GM12878 (cell line): ENCODE data around the gene THBS3. TPM values are rescaled to one million over a fixed set of nuclear protein-coding genes. Genes with fewer than 3 reads are reported as not detected.

Experiments used
- ATAC-seq: fragments of 200-7000 bp; cut with Tn5 transposase; 3 replicates; pipeline ENCODE4 v1.9.1; 2020; ENCODE audit warnings: mild to moderate bottlenecking, moderate library complexity
- BruUV-seq: library from RNA; stranded (reverse); fragments of 400-500 nt; replicated peaks from 2 replicates; lab custom pipeline; 2021; lab: Mats Ljungman, UMichigan
- CTCF ChIA-PET: fragments of 300-600 bp; sonication (Branson Sonifier 250); formaldehyde crosslinking; extraction: SDS; loops from one replicate; lab custom pipeline; 2021; ENCODE audit warnings: inconsistent platforms; lab: Yijun Ruan, JAX
- POLR2A ChIA-PET: fragments of 350-600 bp; formaldehyde crosslinking; extraction: SDS; loops from one replicate; lab custom pipeline; 2021; ENCODE audit warnings: inconsistent platforms; lab: Charles Lee
- RAD21 ChIA-PET: fragments of 300-600 bp; sonication (Branson Sonifier 250); formaldehyde crosslinking; loops from one replicate; lab custom pipeline; 2023; ENCODE audit warnings: antibody characterized with exemption; ENCODE audit not compliant: unreplicated experiment; lab: Charles Lee
- SMC1A ChIA-PET: fragments of 300-600 bp; sonication (Branson Sonifier 250); formaldehyde crosslinking; loops from one replicate; lab custom pipeline; 2023; ENCODE audit not compliant: unreplicated experiment, uncharacterized antibody; lab: Charles Lee
- DNase-seq: peaks from one replicate; pipeline ENCODE4 v3.0.0-alpha.2; 2011; ENCODE audit warnings: low read depth, low spot score
- FAIRE-seq: peaks from 3 replicates; lab custom pipeline; 2011; peaks lifted over from hg19 to GRCh38; lab: Jason Lieb, UNC
- H2AFZ ChIP-seq: 2 replicates; pipeline ENCODE4 v1.6.0; 2011; ENCODE audit warnings: low read depth, low read length, control low read depth; ENCODE audit not compliant: control insufficient read depth
- H3K27ac ChIP-seq: 2 replicates; pipeline ENCODE4 v1.5.1; 2011; ENCODE audit warnings: control low read depth; ENCODE audit not compliant: control insufficient read depth, insufficient read depth
- H3K27me3 ChIP-seq, 2 experiments: replicated peaks in 1 of 2; 2 replicates each; pipeline versions ENCODE4 v1.6.0 to v1.6.1; 2011; ENCODE audit warnings: low read length in 1 of 2; ENCODE audit not compliant: control insufficient read depth in 2 of 2, insufficient read depth in 2 of 2
- H3K36me3 ChIP-seq, 2 experiments: 2 replicates each; pipeline ENCODE4 v1.5.1; 2011; ENCODE audit warnings: low read length in 1 of 2; ENCODE audit not compliant: control insufficient read depth in 2 of 2, insufficient read depth in 2 of 2
- H3K4me1 ChIP-seq: 2 replicates; pipeline ENCODE4 v1.6.1; 2011; ENCODE audit warnings: mild to moderate bottlenecking, low read length, moderate library complexity, mixed read lengths; ENCODE audit not compliant: control insufficient read depth, insufficient read depth
- H3K4me2 ChIP-seq: 2 replicates; pipeline ENCODE4 v1.6.0; 2011; ENCODE audit warnings: control low read depth; ENCODE audit not compliant: control insufficient read depth, insufficient read depth
- H3K4me3 ChIP-seq: fragments of 200-600 bp; sonication (generic); 2 replicates; pipeline ENCODE4 v1.5.1; 2016
- H3K79me2 ChIP-seq: 2 replicates; pipeline ENCODE4 v1.6.0; 2011; ENCODE audit warnings: low read length; ENCODE audit not compliant: control insufficient read depth, insufficient read depth
- H3K9ac ChIP-seq: 2 replicates; pipeline ENCODE4 v1.8.0; 2011; ENCODE audit warnings: low read length, control low read depth, mixed read lengths; ENCODE audit not compliant: control insufficient read depth, insufficient read depth
- H3K9me3 ChIP-seq: replicated peaks from 3 replicates; pipeline ENCODE4 v1.5.1; 2011; ENCODE audit warnings: mild to moderate bottlenecking, low read length; ENCODE audit not compliant: control insufficient read depth, insufficient read depth
- H4K20me1 ChIP-seq: 2 replicates; pipeline ENCODE4 v1.6.0; 2011; ENCODE audit not compliant: control insufficient read depth, insufficient read depth
- CBX3 ChIP-seq: fragments of 200-600 bp; sonication (generic); IDR thresholded peaks from 2 replicates; pipeline ENCODE4 v1.6.1; 2016; ENCODE audit warnings: low read depth, borderline replicate concordance
- CREM ChIP-seq: IDR thresholded peaks from 2 replicates; pipeline ENCODE4 v1.6.1; 2014; ENCODE audit warnings: antibody characterized with exemption, low read depth
- GABPA ChIP-seq: IDR thresholded peaks from 2 replicates; pipeline ENCODE4 v1.6.1; 2014; ENCODE audit warnings: antibody characterized with exemption, low read depth, mild to moderate bottlenecking, inconsistent platforms
- JUND ChIP-seq: IDR thresholded peaks from 2 replicates; pipeline ENCODE4 v1.6.1; 2012; ENCODE audit warnings: low read depth, mild to moderate bottlenecking, low read length, improper control_type of control experiment, moderate library complexity
- MXI1 ChIP-seq: fragments of 150-350 bp; IDR thresholded peaks from 2 replicates; pipeline ENCODE4 v1.6.1; 2011; ENCODE audit warnings: low read depth, mild to moderate bottlenecking, inconsistent platforms, low read length, improper control_type of control experiment
- NR2C2 ChIP-seq: IDR thresholded peaks from 2 replicates; pipeline ENCODE4 v1.6.1; 2011; ENCODE audit warnings: borderline replicate concordance, low read depth; ENCODE audit not compliant: control insufficient read depth, insufficient read length
- PAX5 ChIP-seq: IDR thresholded peaks from 2 replicates; pipeline ENCODE4 v1.6.1; 2011; ENCODE audit warnings: low read depth, low read length, borderline replicate concordance
- SMAD1 ChIP-seq: fragments of 450-650 bp; IDR thresholded peaks from 2 replicates; pipeline ENCODE4 v1.6.1; 2018; ENCODE audit warnings: mild to moderate bottlenecking, low read depth; ENCODE audit not compliant: partially characterized antibody
- TBL1XR1 ChIP-seq: IDR thresholded peaks from 2 replicates; pipeline ENCODE4 v1.6.1; 2012; ENCODE audit warnings: low read depth, low read length, improper control_type of control experiment
- TCF12 ChIP-seq: IDR thresholded peaks from 2 replicates; pipeline ENCODE4 v1.6.1; 2011; ENCODE audit warnings: low read depth, mild to moderate bottlenecking, low read length
- ZNF384 ChIP-seq: IDR thresholded peaks from 2 replicates; pipeline ENCODE4 v1.6.1; 2012; ENCODE audit warnings: low read depth, mild to moderate bottlenecking, low read length, improper control_type of control experiment, borderline replicate concordance
- WGBS: methylation state at CpG from one replicate; pipeline ENCODE4 v1.1.6; 2016; ENCODE audit warnings: low lambda C conversion rate; ENCODE audit not compliant: insufficient replicate concordance, insufficient coverage; ENCODE audit errors: missing lambda C conversion rate; 5-methylcytosine and 5-hydroxymethylcytosine counted together
- in situ Hi-C: fragments of 300-500 bp; cut with MboI; formaldehyde crosslinking; loops from 9 replicates; pipeline ENCODE4 v1.14.3; 2018; ENCODE audit warnings: mixed read lengths
- intact Hi-C: fragments of 100-400 bp; cut with micrococcal nuclease; formaldehyde crosslinking; loops from one replicate; pipeline ENCODE4 v1.14.2; 2022; ENCODE audit not compliant: unreplicated experiment
- polyA plus RNA-seq, 11 experiments: library from polyadenylated mRNA; depleted of rRNA in 4 of 11; unstranded in 6 of 11; stranded (reverse) in 5 of 11; fragments of >200 nt; fragmentation: Nextera tagmentation in 4 of 11; fragmentation: Illumina TruSeq in 1 of 11; extraction: Ambion mirVana in 4 of 11; extraction: Trizol in 1 of 11; gene quantifications; 1 replicate in 1 of 11; 2 replicates in 10 of 11; pipeline versions ENCODE4 v1.2.1 to v1.2.3, GENCODE V29; 2011 to 2016; ENCODE audit warnings: inconsistent platforms in 2 of 11, missing spikeins in 2 of 11, low read depth in 1 of 11
- total RNA-seq, 4 experiments: library from RNA; depleted of rRNA in 3 of 4; stranded (reverse); fragments of >200 nt in 3 of 4; fragmentation: Illumina TruSeq in 1 of 4; extraction: Trizol in 1 of 4; gene quantifications; 2 replicates each; pipeline versions ENCODE4 v1.2.1 to v1.2.3, GENCODE V29; 2013 to 2021
- TF ChIP-seq, protein P1 (sequence below): fragments of 450-650 bp; IDR thresholded peaks from 2 replicates; pipeline ENCODE4 v1.6.1; 2018; ENCODE audit warnings: borderline replicate concordance, mild to moderate bottlenecking; ENCODE audit not compliant: partially characterized antibody

The THBS3 gene
- total and polyA plus RNA-seq, 10 of the 15 experiments (the other 5 are each of a cell fraction or from before 2014, with no cell fraction given), result 0.66 to 3.6 (median 2.0) TPM

DNA sequence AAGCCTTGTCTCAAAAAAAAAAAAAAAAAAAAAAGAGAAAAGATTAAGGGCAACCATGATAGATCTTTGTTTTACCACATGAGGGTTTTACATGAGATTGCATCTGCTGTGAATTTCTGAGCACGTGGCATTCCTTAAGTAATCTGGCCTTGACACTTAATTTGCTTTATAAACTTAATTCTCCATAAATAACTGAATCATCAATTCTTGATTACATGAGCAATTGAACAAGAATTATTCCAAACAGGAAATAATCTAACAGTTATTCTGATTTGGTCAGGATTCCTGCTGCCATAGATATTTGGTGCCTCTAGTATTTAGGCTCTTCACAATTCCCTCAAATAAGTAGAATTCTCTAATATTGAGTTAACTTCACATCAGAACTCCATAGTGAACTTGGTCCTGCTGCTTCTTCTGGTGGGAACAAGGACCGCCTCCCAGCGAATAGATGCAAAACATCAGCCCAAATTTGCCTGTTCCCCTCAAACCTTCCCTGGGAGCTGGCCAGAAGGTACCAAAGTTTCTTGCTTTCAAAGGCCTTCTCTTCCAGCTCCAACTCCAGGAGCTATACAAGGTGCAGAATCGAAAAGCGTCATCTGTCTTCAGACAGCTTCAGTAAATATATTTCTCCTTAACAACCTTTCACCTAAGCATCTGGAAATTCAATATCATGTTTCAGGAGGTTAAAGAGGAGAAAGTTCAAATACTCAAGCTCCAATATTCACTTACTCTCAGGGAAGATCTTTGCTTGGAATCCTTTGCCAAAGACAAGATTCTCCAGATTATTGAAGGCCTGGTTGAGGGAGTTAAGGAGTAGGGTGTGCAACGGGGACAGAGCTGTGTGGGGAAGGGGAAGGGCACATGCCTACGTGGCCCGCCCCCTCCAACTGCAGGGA is 35.6 kb downstream of the THBS3 start:
- ChIA-PET SMC1A (interaction anchor here (0.6 to 5.5 kb wide), 19 partner anchors 13 to 110 kb away, joined by 3 to 46 read pairs (median 5); a partner anchor contains a TSS), CTCF (interaction anchor here (0.8 to 12.1 kb wide), 39 partner anchors 9 to 625 kb away, joined by 3 to 284 read pairs (median 5); partner anchors contain the start of genes ADAM15, FDPS, MTX1 and RUSC1), POLR2A (interaction anchor here (0.8 to 7.4 kb wide), 10 partner anchors 13 to 86 kb away, joined by 3 to 77 read pairs (median 8); partner anchors contain the start of gene SLC50A1), RAD21 (interaction anchor here (0.8 to 2.3 kb wide), 18 partner anchors 21 to 693 kb away, joined by 3 to 21 read pairs (median 4); partner anchors contain the start of gene SLC50A1)
- DNase-seq, result no peak
- peak overlapping the region; percentile 97 for H3K9ac ChIP-seq
- peak overlapping the region; percentile 93 for H3K27ac ChIP-seq
- FAIRE-seq, result no peak
- 39% methylated on average over 8 of the region's 8 CpGs for WGBS
- peak overlapping the region; percentile 73 for H3K4me3 ChIP-seq
- no TSS peak for BruUV-seq
- peak; percentile 52 for ATAC-seq
- H3K4me1 ChIP-seq, result peaks cover 24% of the 10 kb centered on the region
- in situ Hi-C loops, result no loop called here
- peaks cover 12% of the 10 kb centered on the region for H3K79me2 ChIP-seq
- H2AFZ ChIP-seq, result peak overlapping the region; percentile 96
- H3K9me3 ChIP-seq, result no peaks in the 10 kb centered on the region; the same call in 2 of the 3 replicates
- no peaks in the 10 kb centered on the region for H4K20me1 ChIP-seq
- H3K4me2 ChIP-seq, result peak overlapping the region; percentile 93
- no peaks in the 10 kb centered on the region for H3K27me3 ChIP-seq
- intact Hi-C loops, result loop anchor here (5.0 kb wide), 1 partner anchor 35 kb away; the partner anchor contains the start of gene SLC50A1
- peaks cover 0 to 3% of the 10 kb centered on the region in 2 experiments; a peak in 1 of 4 replicates for H3K36me3 ChIP-seq
- TF ChIP-seq JUND (no peak), MXI1 (0 out of 2 replicates have a peak, but pooled peaks have one; percentile 10)
- TF ChIP-seq, all 136 proteins: peak for 1

DNA sequence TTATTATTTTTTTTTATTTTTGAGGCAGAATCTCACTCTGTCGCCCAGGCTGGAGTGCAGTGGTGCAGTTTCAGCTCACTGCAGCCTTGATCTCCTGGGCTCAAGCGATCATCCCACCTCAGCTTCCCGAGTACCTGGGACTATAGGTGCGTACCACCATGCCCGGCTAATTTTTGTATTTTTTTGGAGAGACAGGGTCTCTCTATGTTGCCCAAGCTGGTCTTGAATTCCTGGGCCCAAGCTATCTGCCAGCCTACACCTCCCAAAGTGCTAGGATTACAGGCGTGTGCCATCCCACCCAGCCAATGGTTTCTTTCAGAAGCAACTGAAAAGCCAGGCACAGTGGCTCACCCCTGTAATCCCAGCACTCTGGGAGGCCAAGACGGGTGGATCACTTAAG is 36.9 kb downstream of the THBS3 start:
- no peaks in the 10 kb centered on the region for H4K20me1 ChIP-seq
- no TSS peak for BruUV-seq
- WGBS, result 77% methylated on average over 7 of the region's 7 CpGs
- peaks cover 19% of the 10 kb centered on the region for H3K4me1 ChIP-seq
- no peak for ATAC-seq
- no peak overlapping the region for H3K27ac ChIP-seq
- no peak overlapping the region for H2AFZ ChIP-seq
- POLR2A ChIA-PET, result interaction anchor here (0.7 to 1.3 kb wide), 3 partner anchors 23 to 107 kb away, joined by 3 to 8 read pairs (median 3); no protein-coding TSS in a partner anchor
- SMC1A ChIA-PET, result interaction anchor here (5.5 to 5.9 kb wide), 2 partner anchors 75 to 79 kb away, joined by 36 to 37 read pairs; no protein-coding TSS in a partner anchor
- no peak for FAIRE-seq
- peaks cover 12% of the 10 kb centered on the region for H3K79me2 ChIP-seq
- H3K4me3 ChIP-seq, result no peak overlapping the region
- CTCF ChIA-PET, result interaction anchor here (0.6 to 12.1 kb wide), 8 partner anchors 22 to 573 kb away, joined by 3 to 284 read pairs (median 27); no protein-coding TSS in a partner anchor
- H3K36me3 ChIP-seq, result peaks cover 0 to 3% of the 10 kb centered on the region in 2 experiments; a peak in 1 of 4 replicates
- RAD21 ChIA-PET, result interaction anchor here (5.1 kb wide), 1 partner anchor 81 kb away, joined by 71 read pairs; no protein-coding TSS in a partner anchor
- H3K9me3 ChIP-seq, result no peaks in the 10 kb centered on the region; the same call in 2 of the 3 replicates
- in situ Hi-C loops (no loop called here), intact Hi-C loops (loop anchor here (5.0 kb wide), 1 partner anchor 34 kb away; the partner anchor contains the start of gene SLC50A1)
- no peak for DNase-seq
- no peaks in the 10 kb centered on the region for H3K27me3 ChIP-seq
- H3K9ac ChIP-seq, result no peak overlapping the region
- H3K4me2 ChIP-seq, result no peak overlapping the region
- no peak for TF ChIP-seq SMAD1
- TF ChIP-seq CREM, result no peak
- no peak for TF ChIP-seq ZNF384
- no peak for TF ChIP-seq CBX3
- TF ChIP-seq, protein P1, sequence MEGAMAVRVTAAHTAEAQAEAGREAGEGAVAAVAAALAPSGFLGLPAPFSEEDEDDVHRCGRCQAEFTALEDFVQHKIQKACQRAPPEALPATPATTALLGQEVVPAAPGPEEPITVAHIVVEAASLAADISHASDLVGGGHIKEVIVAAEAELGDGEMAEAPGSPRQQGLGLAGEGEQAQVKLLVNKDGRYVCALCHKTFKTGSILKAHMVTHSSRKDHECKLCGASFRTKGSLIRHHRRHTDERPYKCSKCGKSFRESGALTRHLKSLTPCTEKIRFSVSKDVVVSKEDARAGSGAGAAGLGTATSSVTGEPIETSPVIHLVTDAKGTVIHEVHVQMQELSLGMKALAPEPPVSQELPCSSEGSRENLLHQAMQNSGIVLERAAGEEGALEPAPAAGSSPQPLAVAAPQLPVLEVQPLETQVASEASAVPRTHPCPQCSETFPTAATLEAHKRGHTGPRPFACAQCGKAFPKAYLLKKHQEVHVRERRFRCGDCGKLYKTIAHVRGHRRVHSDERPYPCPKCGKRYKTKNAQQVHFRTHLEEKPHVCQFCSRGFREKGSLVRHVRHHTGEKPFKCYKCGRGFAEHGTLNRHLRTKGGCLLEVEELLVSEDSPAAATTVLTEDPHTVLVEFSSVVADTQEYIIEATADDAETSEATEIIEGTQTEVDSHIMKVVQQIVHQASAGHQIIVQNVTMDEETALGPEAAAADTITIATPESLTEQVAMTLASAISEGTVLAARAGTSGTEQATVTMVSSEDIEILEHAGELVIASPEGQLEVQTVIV, result no peak
- TF ChIP-seq TBL1XR1, result no peak
- TF ChIP-seq TCF12, result no peak
- TF ChIP-seq PAX5, result no peak
- no peak for TF ChIP-seq NR2C2
- TF ChIP-seq GABPA, result no peak
